HUES48 (cell line): ENCODE results near the gene PRRG1.

Source experiments
- H3K27ac ChIP-seq: one replicate; pipeline ENCODE4 v1.7.0; 2013; ENCODE audit warnings: low read depth, low read length, inconsistent platforms
- H3K27me3 ChIP-seq: 2 replicates; pipeline ENCODE4 v1.6.1; 2013; ENCODE audit warnings: mild to moderate bottlenecking, low read length; ENCODE audit not compliant: control insufficient read depth, insufficient read depth
- H3K36me3 ChIP-seq: 2 replicates; pipeline ENCODE4 v1.6.1; 2013; ENCODE audit warnings: low read length; ENCODE audit not compliant: control insufficient read depth, insufficient read depth
- H3K4me1 ChIP-seq: 2 replicates; pipeline ENCODE4 v1.6.1; 2013; ENCODE audit warnings: mild to moderate bottlenecking, low read length; ENCODE audit not compliant: control insufficient read depth, insufficient read depth
- H3K4me3 ChIP-seq: 2 replicates; pipeline ENCODE4 v1.5.1; 2013; ENCODE audit warnings: mild to moderate bottlenecking, low read depth, low read length
- H3K9ac ChIP-seq: 2 replicates; pipeline ENCODE4 v1.6.1; 2013; ENCODE audit warnings: mild to moderate bottlenecking, low read depth, low read length, moderate library complexity
- H3K9me3 ChIP-seq: 2 replicates; pipeline ENCODE4 v1.6.1; 2013; ENCODE audit warnings: low read length; ENCODE audit not compliant: control insufficient read depth, insufficient read depth

The PRRG1 gene

DNA sequence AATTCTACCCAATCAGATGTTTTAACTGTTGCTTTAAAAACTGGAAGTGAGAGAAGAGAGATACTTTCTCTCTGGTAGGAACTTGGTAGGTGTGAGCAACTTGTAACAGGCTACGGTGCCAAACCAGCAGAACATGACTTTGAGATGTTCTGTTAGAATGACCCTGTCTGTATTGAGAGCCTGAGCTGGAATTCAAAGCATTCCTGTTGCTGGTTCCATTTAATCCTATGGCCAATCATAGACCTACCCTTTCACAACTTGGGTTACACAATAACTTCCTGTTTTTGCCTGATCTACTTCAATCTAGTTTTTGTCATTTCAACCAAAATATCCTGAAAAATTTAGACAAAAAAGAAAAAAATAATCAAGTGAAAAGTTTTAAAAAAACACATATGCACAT, 1.7 kb upstream of the PRRG1 start:
- Histone ChIP-seq H3K27me3 (peaks cover 7% of the 10 kb centered on the region; the same call in 1 of the 2 replicates), H3K36me3 (no peaks in the 10 kb centered on the region), H3K4me1 (peaks cover 36% of the 10 kb centered on the region), H3K4me3 (no peak overlapping the region), H3K9me3 (no peaks in the 10 kb centered on the region), H3K27ac (no peak overlapping the region), H3K9ac (no peak overlapping the region)

- Histone ChIP-seq H3K9me3 (no peaks in the 10 kb centered on the region), H3K4me1 (peaks cover 36% of the 10 kb centered on the region), H3K36me3 (no peaks in the 10 kb centered on the region), H3K4me3 (peak overlapping the region; percentile 99), H3K27me3 (peaks cover 7% of the 10 kb centered on the region; the same call in 1 of the 2 replicates), H3K9ac (no peak overlapping the region), H3K27ac (no peak overlapping the region)
Measured at GRCh38 chrX:37348231-37348970, 763 bp upstream of the PRRG1 start.

DNA sequence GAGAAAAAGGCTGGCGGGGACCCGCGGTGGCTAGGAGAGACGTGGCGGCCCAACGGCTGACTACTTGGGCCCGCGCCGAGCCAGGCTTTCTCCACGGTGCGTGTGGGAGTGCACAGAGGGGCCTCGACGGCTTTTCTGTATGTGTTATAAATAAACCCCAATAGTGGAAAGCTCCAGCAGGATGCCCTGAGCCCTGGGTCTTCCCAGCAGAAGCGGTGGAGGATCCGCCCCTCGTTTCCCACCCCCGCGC, 268 bp upstream of the PRRG1 start:
- Histone ChIP-seq H3K36me3 (no peaks in the 10 kb centered on the region), H3K9ac (no peak overlapping the region), H3K27me3 (peaks cover 7% of the 10 kb centered on the region; the same call in 1 of the 2 replicates), H3K27ac (no peak overlapping the region), H3K4me1 (peaks cover 36% of the 10 kb centered on the region), H3K4me3 (peak overlapping the region; percentile 99), H3K9me3 (no peaks in the 10 kb centered on the region)

DNA sequence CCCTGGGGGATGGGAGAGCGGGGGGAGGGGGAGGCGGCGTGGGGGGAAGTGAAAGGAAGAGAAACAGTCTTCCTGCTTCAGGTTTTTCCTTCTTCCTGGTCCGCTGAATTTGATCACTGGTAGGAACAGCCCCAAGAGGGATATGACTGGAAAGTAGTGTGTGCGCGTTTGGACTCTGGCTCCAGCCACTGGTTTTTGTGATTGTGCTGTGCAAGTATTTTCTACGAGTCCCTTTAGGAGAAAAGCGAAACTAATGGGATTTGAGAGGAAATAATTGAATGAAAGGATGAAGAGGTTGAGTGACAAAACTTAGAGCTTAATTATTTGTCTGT, 836 bp downstream of the PRRG1 start:
- Histone ChIP-seq H3K9ac (peak overlapping the region; percentile 61), H3K4me3 (peak overlapping the region; percentile 99), H3K27ac (peak overlapping the region; percentile 51), H3K4me1 (peaks cover 36% of the 10 kb centered on the region), H3K36me3 (no peaks in the 10 kb centered on the region), H3K27me3 (peaks cover 7% of the 10 kb centered on the region; the same call in 1 of the 2 replicates), H3K9me3 (no peaks in the 10 kb centered on the region)

- H3K9me3 ChIP-seq, result no peaks in the 10 kb centered on the region
- H3K27ac ChIP-seq, result no peak overlapping the region
- H3K27me3 ChIP-seq, result no peaks in the 10 kb centered on the region
- H3K4me1 ChIP-seq, result peaks cover 17% of the 10 kb centered on the region
- H3K9ac ChIP-seq, result no peak overlapping the region
- no peak overlapping the region for H3K4me3 ChIP-seq
- H3K36me3 ChIP-seq, result no peaks in the 10 kb centered on the region
Measured at GRCh38 chrX:37353646-37354045, 4.5 kb downstream of the PRRG1 start.

- H3K4me1 ChIP-seq, result peaks cover 4% of the 10 kb centered on the region; the same call in 1 of the 2 replicates
- no peak overlapping the region for H3K9ac ChIP-seq
- no peak overlapping the region for H3K27ac ChIP-seq
- H3K9me3 ChIP-seq, result no peaks in the 10 kb centered on the region
- H3K4me3 ChIP-seq, result no peak overlapping the region
- H3K36me3 ChIP-seq, result no peaks in the 10 kb centered on the region
- no peaks in the 10 kb centered on the region for H3K27me3 ChIP-seq
Measured at GRCh38 chrX:37357436-37357835, 8.3 kb downstream of the PRRG1 start.

DNA sequence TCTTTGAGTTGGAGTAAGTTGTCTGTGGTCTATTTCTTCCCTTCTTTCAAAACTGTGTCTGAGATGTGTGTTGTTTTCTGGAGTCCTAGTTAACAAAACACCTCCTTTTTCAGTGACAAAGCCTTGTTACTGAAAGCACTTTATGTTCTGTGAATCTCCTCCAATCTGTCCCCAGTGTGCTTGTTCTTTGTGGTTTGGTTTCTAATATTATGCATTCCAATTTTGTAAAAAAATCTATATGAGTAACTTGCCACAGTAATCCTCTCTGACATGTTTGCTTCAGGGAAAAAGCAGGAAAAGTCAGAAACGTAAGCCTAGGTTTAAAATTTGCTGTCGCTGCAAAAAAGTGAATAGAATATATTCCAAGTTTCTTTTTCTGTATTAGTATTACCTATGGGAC, 12.4 kb downstream of the PRRG1 start:
- no peak overlapping the region for H3K27ac ChIP-seq
- no peaks in the 10 kb centered on the region for H3K9me3 ChIP-seq
- H3K9ac ChIP-seq, result no peak overlapping the region
- no peaks in the 10 kb centered on the region for H3K27me3 ChIP-seq
- peaks cover 6% of the 10 kb centered on the region; the same call in 1 of the 2 replicates for H3K4me1 ChIP-seq
- H3K4me3 ChIP-seq, result no peak overlapping the region
- no peaks in the 10 kb centered on the region for H3K36me3 ChIP-seq

DNA sequence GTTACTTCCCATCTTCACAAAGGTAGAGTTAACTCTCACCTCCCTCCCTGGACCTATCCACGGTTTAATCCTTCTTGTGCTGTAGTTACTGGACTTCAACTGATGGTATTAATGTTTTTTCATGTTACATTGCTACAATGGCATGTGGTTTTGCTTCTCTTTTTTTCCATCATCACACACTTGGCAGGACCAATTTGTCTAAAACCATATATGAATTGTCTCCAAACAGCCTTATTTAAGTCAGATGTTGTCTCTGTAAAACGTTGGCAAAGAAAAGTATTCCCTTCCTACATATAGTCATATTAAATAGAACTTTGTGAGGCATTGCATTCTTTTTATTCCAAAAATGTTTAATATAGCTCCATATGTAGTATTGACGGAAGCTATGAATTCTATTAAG, 15.5 kb downstream of the PRRG1 start:
- Histone ChIP-seq H3K27ac (no peak overlapping the region), H3K4me1 (peaks cover 6% of the 10 kb centered on the region; the same call in 1 of the 2 replicates), H3K4me3 (no peak overlapping the region), H3K9ac (no peak overlapping the region), H3K36me3 (no peaks in the 10 kb centered on the region), H3K27me3 (no peaks in the 10 kb centered on the region), H3K9me3 (no peaks in the 10 kb centered on the region)

DNA sequence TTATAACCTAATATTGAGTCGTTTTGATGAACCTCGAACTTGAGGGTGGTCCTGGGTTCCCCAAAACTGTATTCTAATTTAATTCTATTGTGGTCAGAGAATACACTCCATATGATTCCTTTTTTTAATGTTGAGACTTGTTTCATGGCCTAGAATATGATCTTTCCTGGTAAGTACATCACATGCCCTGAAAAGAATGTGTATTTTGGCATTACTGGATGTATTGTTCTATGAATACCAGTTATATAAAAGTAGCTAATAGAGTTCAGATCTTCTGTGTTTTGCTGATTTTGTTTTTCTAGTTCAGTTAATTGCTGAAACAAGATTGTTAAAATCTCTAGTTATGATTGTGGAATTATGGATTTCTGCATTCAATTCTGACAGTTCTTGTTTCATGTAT, 18.8 kb downstream of the PRRG1 start:
- Histone ChIP-seq H3K9me3 (no peaks in the 10 kb centered on the region), H3K27me3 (no peaks in the 10 kb centered on the region), H3K27ac (no peak overlapping the region), H3K36me3 (no peaks in the 10 kb centered on the region), H3K4me3 (no peak overlapping the region), H3K9ac (no peak overlapping the region), H3K4me1 (no peaks in the 10 kb centered on the region; the same call in 1 of the 2 replicates)

DNA sequence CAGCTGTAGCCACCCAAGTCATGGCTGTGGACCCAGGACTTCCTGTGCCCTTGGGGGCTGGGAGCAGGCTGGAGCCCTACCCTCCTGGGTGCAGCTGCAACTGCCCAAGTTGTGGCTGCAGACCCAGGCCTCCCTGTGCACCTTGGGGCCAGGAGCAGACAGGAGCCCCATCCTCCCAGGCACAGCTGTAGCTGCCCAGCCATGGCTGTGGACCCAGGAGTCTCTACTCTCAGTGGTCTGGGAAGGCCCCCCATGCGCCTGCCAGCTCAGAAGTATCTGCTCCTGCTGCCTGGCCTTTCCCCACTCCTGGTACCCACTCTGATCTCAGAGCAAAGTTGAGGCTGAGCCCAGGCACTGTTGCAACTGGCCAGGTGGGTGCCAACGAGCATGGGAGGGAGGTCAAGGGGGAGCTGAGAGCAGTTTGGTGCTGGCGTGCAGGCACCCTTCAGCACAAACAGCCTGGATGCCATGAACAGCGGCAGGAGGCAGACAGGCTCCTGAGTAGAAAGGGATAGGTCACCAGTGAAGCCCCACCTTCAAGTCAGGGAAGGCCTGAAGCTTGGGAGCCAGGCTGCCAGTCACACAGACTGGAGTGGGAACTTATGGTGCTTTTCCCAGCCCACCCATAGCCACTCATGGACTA, 21.5 kb downstream of the PRRG1 start:
- Histone ChIP-seq H3K9ac (no peak overlapping the region), H3K9me3 (no peaks in the 10 kb centered on the region), H3K36me3 (no peaks in the 10 kb centered on the region), H3K4me3 (no peak overlapping the region), H3K4me1 (peaks cover 7% of the 10 kb centered on the region; the same call in 1 of the 2 replicates), H3K27ac (no peak overlapping the region), H3K27me3 (no peaks in the 10 kb centered on the region)

- no peak overlapping the region for H3K27ac ChIP-seq
- no peaks in the 10 kb centered on the region for H3K36me3 ChIP-seq
- H3K4me3 ChIP-seq, result no peak overlapping the region
- H3K9me3 ChIP-seq, result no peaks in the 10 kb centered on the region
- no peak overlapping the region for H3K9ac ChIP-seq
- peaks cover 8% of the 10 kb centered on the region; the same call in 1 of the 2 replicates for H3K4me1 ChIP-seq
- no peaks in the 10 kb centered on the region for H3K27me3 ChIP-seq
Measured at GRCh38 chrX:37371578-37371991, 22.4 kb downstream of the PRRG1 start.
